Measurements from ENCODE around the gene ZNF804B. TPM values are rescaled to one million over a fixed set of nuclear protein-coding genes. Genes with fewer than 3 reads are reported as not detected.

ZNF804B gene
- total and polyA plus RNA-seq, 9 of the 15 experiments (the other 6 are each of a cell fraction or from before 2014, with no cell fraction given), result 0.04 to 0.22 (median 0.09) TPM; not detected in 6

DNA sequence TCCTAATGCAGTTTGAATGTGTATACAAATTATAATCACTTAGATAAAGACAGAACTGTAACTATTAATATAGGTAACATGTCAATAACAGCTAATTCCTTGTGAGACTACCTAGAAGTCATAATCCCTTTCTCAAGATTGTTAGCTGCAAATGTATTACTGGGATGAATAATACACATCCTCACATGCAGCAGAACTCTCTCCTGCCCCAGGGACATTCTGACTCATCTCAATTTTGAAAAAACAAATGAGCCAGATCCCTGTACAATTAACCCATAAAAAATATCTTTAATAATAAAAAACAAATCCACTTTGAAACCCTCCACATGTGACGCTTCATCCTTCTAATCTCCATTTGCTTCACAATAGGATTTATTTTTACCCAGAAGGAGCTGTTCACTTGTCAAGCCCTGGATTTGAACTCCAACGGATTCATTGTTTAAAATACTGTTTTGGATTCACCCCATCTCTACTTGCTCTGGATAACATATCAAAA lies 464.4 kb downstream of the ZNF804B start:
- H3K36me3 ChIP-seq (ENCODE audit: control insufficient read depth, insufficient read depth, low read length), result no peaks in the 10 kb centered on the region
- ATAC-seq (no peak), DNase-seq (ENCODE audit: extremely low read depth in 1 of 4, low spot score in 3 of 4) (no peak), FAIRE-seq (no peak)
- TF ChIP-seq RBM25 (IDR thresholded peaks at IDR 0.05; ENCODE audit: low read depth, low read length, severe bottlenecking), result no peak
- no peak for TF ChIP-seq MAZ (CRISPR knock-in tag; conservative IDR thresholded peaks at IDR 0.05 in 1 of 2, IDR thresholded peaks at IDR 0.05 in 1 of 2)
- TF ChIP-seq, protein P1, sequence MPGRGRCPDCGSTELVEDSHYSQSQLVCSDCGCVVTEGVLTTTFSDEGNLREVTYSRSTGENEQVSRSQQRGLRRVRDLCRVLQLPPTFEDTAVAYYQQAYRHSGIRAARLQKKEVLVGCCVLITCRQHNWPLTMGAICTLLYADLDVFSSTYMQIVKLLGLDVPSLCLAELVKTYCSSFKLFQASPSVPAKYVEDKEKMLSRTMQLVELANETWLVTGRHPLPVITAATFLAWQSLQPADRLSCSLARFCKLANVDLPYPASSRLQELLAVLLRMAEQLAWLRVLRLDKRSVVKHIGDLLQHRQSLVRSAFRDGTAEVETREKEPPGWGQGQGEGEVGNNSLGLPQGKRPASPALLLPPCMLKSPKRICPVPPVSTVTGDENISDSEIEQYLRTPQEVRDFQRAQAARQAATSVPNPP (IDR thresholded peaks at IDR 0.05; ENCODE audit: borderline replicate concordance, insufficient read depth, insufficient read length), result no peak
- TF ChIP-seq L3MBTL2 (IDR thresholded peaks at IDR 0.05), result no peak
- no peak for TF ChIP-seq ZNF174 (CRISPR knock-in tag; IDR thresholded peaks at IDR 0.05)
- no peak for TF ChIP-seq EGR1 (conservative IDR thresholded peaks at IDR 0.05)
- no peak for TF ChIP-seq TEAD2 (tag; IDR thresholded peaks at IDR 0.05)
- TF ChIP-seq, protein P2, sequence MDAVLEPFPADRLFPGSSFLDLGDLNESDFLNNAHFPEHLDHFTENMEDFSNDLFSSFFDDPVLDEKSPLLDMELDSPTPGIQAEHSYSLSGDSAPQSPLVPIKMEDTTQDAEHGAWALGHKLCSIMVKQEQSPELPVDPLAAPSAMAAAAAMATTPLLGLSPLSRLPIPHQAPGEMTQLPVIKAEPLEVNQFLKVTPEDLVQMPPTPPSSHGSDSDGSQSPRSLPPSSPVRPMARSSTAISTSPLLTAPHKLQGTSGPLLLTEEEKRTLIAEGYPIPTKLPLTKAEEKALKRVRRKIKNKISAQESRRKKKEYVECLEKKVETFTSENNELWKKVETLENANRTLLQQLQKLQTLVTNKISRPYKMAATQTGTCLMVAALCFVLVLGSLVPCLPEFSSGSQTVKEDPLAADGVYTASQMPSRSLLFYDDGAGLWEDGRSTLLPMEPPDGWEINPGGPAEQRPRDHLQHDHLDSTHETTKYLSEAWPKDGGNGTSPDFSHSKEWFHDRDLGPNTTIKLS (IDR thresholded peaks at IDR 0.05; ENCODE audit: borderline replicate concordance, low read depth), result no peak
- no peak for TF ChIP-seq TRIM24 (IDR thresholded peaks at IDR 0.05)
- TF ChIP-seq, protein P3, sequence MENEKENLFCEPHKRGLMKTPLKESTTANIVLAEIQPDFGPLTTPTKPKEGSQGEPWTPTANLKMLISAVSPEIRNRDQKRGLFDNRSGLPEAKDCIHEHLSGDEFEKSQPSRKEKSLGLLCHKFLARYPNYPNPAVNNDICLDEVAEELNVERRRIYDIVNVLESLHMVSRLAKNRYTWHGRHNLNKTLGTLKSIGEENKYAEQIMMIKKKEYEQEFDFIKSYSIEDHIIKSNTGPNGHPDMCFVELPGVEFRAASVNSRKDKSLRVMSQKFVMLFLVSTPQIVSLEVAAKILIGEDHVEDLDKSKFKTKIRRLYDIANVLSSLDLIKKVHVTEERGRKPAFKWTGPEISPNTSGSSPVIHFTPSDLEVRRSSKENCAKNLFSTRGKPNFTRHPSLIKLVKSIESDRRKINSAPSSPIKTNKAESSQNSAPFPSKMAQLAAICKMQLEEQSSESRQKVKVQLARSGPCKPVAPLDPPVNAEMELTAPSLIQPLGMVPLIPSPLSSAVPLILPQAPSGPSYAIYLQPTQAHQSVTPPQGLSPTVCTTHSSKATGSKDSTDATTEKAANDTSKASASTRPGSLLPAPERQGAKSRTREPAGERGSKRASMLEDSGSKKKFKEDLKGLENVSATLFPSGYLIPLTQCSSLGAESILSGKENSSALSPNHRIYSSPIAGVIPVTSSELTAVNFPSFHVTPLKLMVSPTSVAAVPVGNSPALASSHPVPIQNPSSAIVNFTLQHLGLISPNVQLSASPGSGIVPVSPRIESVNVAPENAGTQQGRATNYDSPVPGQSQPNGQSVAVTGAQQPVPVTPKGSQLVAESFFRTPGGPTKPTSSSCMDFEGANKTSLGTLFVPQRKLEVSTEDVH (IDR thresholded peaks at IDR 0.05; ENCODE audit: low read depth, partially characterized antibody), result no peak
- TF ChIP-seq SREBF2 (CRISPR knock-in tag; IDR thresholded peaks at IDR 0.05), result no peak
- TF ChIP-seq HEY1 (CRISPR knock-in tag; IDR thresholded peaks at IDR 0.05; ENCODE audit: borderline replicate concordance), result no peak
- CTCF ChIA-PET (ENCODE audit: low intra/inter-chr PET ratio), result no interaction called here
- no peaks in the 10 kb centered on the region for H3K79me2 ChIP-seq (ENCODE audit: control insufficient read depth, insufficient read depth, low read length)
- intact Hi-C loops (cut with micrococcal nuclease), result no loop called here
- H2AFZ ChIP-seq (ENCODE audit: low read depth, low read length), result no peak overlapping the region
- H3K4me3 ChIP-seq, result no peak overlapping the region
- no TSS peak for BruUV-seq (replicated peaks)
- no peaks in the 10 kb centered on the region for H3K27me3 ChIP-seq (ENCODE audit: control insufficient read depth in 2 of 2, insufficient read depth in 2 of 2, low read length in 2 of 2)
- no peaks in the 10 kb centered on the region for H4K20me1 ChIP-seq (replicated peaks; ENCODE audit: control insufficient read depth, insufficient read depth, low read length)
- in situ Hi-C loops (cut with MboI), result no loop called here
- H3K9me1 ChIP-seq (ENCODE audit: control insufficient read depth, insufficient read depth, low read length), result no peaks in the 10 kb centered on the region
- H3K4me1 ChIP-seq (replicated peaks in 1 of 2; ENCODE audit: control insufficient read depth in 2 of 2, insufficient read depth in 2 of 2, low read length in 2 of 2), result no peaks in the 10 kb centered on the region
- 0% methylated on average over 2 of the region's 2 CpGs for WGBS (ENCODE audit: insufficient coverage, low coverage, missing lambda C conversion rate)
- POLR2A ChIA-PET, result no interaction called here
- H3K9me3 ChIP-seq (replicated peaks; ENCODE audit: control insufficient read depth, insufficient read depth, low read depth, low read length), result 0 out of 2 replicates have a peak, but pooled peaks cover 2% of the 10 kb centered on the region
- no peak overlapping the region for H3K9ac ChIP-seq (ENCODE audit: insufficient read depth in 1 of 2, low read depth in 2 of 2, low read length in 2 of 2)
- no peak overlapping the region for H3K27ac ChIP-seq (ENCODE audit: extremely low read depth, low read depth, low read length)
- no peak overlapping the region for H3K4me2 ChIP-seq (ENCODE audit: insufficient read depth, low read length)

Measured in K562 (cell line).